ENCODE results near the gene RACGAP1. TPM values are rescaled to one million over a fixed set of nuclear protein-coding genes. Genes with fewer than 3 reads are reported as not detected.
A peak's percentile ranks its signal among the peaks of the same experiment; 100 is the strongest.

Gene RACGAP1
- total RNA-seq, 2 donors from 2014 or later, result 49.6 to 96.6 TPM

DNA sequence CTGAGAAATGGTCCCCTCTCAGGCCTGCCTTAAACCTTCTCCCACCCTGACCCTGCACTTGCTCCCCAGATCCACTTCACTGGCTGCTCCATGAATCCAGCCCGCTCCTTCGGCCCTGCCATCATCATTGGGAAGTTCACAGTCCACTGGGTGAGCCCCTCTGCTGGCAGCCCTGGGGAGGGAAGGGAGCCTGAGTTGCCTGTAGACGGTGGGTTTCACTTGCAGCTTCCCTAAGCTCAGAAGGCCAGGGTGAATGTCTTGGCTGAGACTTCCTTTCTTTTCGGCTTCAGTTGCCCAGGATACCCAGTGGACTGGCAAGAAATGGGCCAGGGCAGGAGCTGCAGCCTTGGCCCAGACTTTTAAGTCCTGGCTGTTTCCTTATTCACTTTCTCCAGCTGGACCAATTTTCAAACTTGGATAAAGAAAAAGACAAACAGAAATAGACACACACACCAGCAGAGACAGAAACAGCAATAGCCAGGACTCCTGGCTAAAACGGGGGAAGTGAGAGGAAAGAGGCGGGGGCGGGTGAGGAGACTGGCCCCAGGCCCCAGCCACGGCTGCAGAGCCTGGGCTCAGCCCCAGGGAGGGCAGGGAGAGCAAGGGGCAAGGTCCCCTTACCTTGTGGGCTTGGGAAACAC, 50.5 kb downstream of the RACGAP1 start:
- H3K4me1 Mint-ChIP-seq, result peaks cover 17% of the 10 kb centered on the region
- Histone ChIP-seq H3K4me3 (ENCODE audit: low read length) (no peak overlapping the region), H3K27me3 (ENCODE audit: control insufficient read depth, insufficient read depth, low read length, poor library complexity, severe bottlenecking) (peaks cover 17% of the 10 kb centered on the region), H3K4me1 (ENCODE audit: control insufficient read depth, insufficient read depth, low read length) (peaks cover 3% of the 10 kb centered on the region), H3K36me3 (ENCODE audit: control insufficient read depth, insufficient read depth, low read length) (no peaks in the 10 kb centered on the region), H3K27ac (ENCODE audit: low read depth, low read length) (no peak overlapping the region), H3K9ac (ENCODE audit: extremely low read depth, low read length, poor library complexity, severe bottlenecking) (no peak overlapping the region), H3K9me3 (ENCODE audit: control insufficient read depth, low read length) (no peaks in the 10 kb centered on the region)
- no peak overlapping the region for H3K4me3 Mint-ChIP-seq
- H3K27me3 Mint-ChIP-seq (ENCODE audit: insufficient read depth), result peaks cover 17% of the 10 kb centered on the region
- no peaks in the 10 kb centered on the region for H3K9me3 Mint-ChIP-seq
- WGBS, 2 experiments (ENCODE audit: insufficient coverage in 1 of 2, insufficient read length in 1 of 2), result 90 to 100% methylated on average over 1 to 8 of the region's 8 CpGs
- DNase-seq, result peak; percentile 66
- H3K36me3 Mint-ChIP-seq (ENCODE audit: low read depth), result no peaks in the 10 kb centered on the region
- TF ChIP-seq, protein P1, sequence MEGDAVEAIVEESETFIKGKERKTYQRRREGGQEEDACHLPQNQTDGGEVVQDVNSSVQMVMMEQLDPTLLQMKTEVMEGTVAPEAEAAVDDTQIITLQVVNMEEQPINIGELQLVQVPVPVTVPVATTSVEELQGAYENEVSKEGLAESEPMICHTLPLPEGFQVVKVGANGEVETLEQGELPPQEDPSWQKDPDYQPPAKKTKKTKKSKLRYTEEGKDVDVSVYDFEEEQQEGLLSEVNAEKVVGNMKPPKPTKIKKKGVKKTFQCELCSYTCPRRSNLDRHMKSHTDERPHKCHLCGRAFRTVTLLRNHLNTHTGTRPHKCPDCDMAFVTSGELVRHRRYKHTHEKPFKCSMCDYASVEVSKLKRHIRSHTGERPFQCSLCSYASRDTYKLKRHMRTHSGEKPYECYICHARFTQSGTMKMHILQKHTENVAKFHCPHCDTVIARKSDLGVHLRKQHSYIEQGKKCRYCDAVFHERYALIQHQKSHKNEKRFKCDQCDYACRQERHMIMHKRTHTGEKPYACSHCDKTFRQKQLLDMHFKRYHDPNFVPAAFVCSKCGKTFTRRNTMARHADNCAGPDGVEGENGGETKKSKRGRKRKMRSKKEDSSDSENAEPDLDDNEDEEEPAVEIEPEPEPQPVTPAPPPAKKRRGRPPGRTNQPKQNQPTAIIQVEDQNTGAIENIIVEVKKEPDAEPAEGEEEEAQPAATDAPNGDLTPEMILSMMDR (conservative IDR thresholded peaks at IDR 0.05), result no peak
- H3K27ac Mint-ChIP-seq, result no peak overlapping the region

DNA sequence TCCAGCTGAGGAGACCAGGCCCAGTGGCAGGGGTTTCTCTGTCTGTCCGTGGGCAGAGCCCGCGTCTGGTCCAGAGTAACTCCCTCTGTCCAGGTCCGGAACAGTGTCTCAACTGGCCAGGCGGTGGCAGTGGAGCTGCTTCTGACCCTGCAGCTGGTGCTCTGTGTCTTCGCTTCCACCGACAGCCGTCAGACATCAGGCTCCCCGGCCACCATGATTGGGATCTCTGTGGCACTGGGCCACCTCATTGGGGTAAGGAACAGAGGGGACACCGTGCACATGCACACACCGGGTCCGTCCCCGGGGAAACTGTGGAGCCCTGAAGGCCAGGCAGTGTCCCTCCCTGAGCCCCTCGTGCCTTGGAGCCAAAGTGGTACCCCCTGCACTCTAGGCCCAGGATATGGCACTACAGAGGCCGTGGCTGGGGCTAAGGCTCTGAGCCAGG, 51.0 kb downstream of the RACGAP1 start:
- peaks cover 11% of the 10 kb centered on the region for H3K4me1 Mint-ChIP-seq
- no peaks in the 10 kb centered on the region for H3K36me3 Mint-ChIP-seq (ENCODE audit: low read depth)
- peaks cover 3% of the 10 kb centered on the region for H3K4me1 ChIP-seq (ENCODE audit: control insufficient read depth, insufficient read depth, low read length)
- no peak overlapping the region for H3K4me3 Mint-ChIP-seq
- peaks cover 22% of the 10 kb centered on the region for H3K27me3 ChIP-seq (ENCODE audit: control insufficient read depth, insufficient read depth, low read length, poor library complexity, severe bottlenecking)
- no peaks in the 10 kb centered on the region for H3K9me3 ChIP-seq (ENCODE audit: control insufficient read depth, low read length)
- no peak overlapping the region for H3K27ac Mint-ChIP-seq
- DNase-seq, result peak; percentile 84
- no peak overlapping the region for H3K4me3 ChIP-seq (ENCODE audit: low read length)
- TF ChIP-seq, protein P1 (conservative IDR thresholded peaks at IDR 0.05), result peak; percentile 70
- no peak overlapping the region for H3K9ac ChIP-seq (ENCODE audit: extremely low read depth, low read length, poor library complexity, severe bottlenecking)
- peaks cover 17% of the 10 kb centered on the region for H3K27me3 Mint-ChIP-seq (ENCODE audit: insufficient read depth)
- no peaks in the 10 kb centered on the region for H3K36me3 ChIP-seq (ENCODE audit: control insufficient read depth, insufficient read depth, low read length)
- H3K9me3 Mint-ChIP-seq, result no peaks in the 10 kb centered on the region
- WGBS, 2 experiments (ENCODE audit: insufficient coverage in 1 of 2, insufficient read length in 1 of 2), result 82 to 87% methylated on average over 7 to 15 of the region's 15 CpGs
- H3K27ac ChIP-seq (ENCODE audit: low read depth, low read length), result no peak overlapping the region

DNA sequence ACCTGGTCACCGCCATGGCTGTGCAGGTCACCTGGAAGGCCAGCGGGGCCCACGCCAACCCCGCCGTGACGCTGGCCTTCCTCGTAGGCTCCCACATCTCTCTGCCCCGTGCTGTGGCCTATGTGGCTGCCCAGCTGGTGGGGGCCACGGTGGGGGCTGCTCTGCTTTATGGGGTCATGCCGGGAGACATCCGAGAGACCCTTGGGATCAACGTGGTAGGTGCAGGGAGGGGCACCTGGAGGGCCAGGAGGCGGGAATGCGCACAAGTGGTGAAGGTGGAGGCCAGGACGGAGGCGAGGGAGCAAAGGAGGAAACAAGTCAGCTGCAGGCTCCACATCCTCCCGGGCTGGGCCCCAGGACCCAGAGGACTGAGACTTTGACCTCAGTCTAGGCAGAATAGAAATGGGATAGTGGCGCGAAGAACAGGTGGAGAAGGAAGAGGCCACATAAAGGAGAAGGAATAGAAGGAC, 51.9 kb downstream of the RACGAP1 start:
- H3K27ac ChIP-seq (ENCODE audit: low read depth, low read length), result no peak overlapping the region
- no peak overlapping the region for H3K27ac Mint-ChIP-seq
- no peaks in the 10 kb centered on the region for H3K9me3 Mint-ChIP-seq
- no peak overlapping the region for H3K4me3 ChIP-seq (ENCODE audit: low read length)
- no peaks in the 10 kb centered on the region for H3K36me3 Mint-ChIP-seq (ENCODE audit: low read depth)
- no peak for DNase-seq
- H3K4me3 Mint-ChIP-seq, result no peak overlapping the region
- H3K4me1 Mint-ChIP-seq, result peaks cover 3% of the 10 kb centered on the region
- no peaks in the 10 kb centered on the region for H3K36me3 ChIP-seq (ENCODE audit: control insufficient read depth, insufficient read depth, low read length)
- H3K27me3 ChIP-seq (ENCODE audit: control insufficient read depth, insufficient read depth, low read length, poor library complexity, severe bottlenecking), result peaks cover 31% of the 10 kb centered on the region
- TF ChIP-seq, protein P1 (conservative IDR thresholded peaks at IDR 0.05), result no peak
- H3K9me3 ChIP-seq (ENCODE audit: control insufficient read depth, low read length), result no peaks in the 10 kb centered on the region
- no peaks in the 10 kb centered on the region for H3K4me1 ChIP-seq (ENCODE audit: control insufficient read depth, insufficient read depth, low read length)
- WGBS, 2 experiments (ENCODE audit: insufficient coverage in 1 of 2, insufficient read length in 1 of 2), result 92 to 94% methylated on average over 15 to 19 of the region's 19 CpGs
- H3K9ac ChIP-seq (ENCODE audit: extremely low read depth, low read length, poor library complexity, severe bottlenecking), result no peak overlapping the region
- H3K27me3 Mint-ChIP-seq (ENCODE audit: insufficient read depth), result peaks cover 15% of the 10 kb centered on the region

Measured in endodermal cell (in vitro differentiated cells).